HuH-7 (cell line): Measurements from ENCODE around the gene IRF3.
"Not testable (repeated sequence)": the region's sequence is repeated elsewhere in the genome, so short reads cannot be mapped to it uniquely, and the experiment has no call there.

Source experiments
- DNase-seq: peaks from one replicate; pipeline ENCODE4 v3.0.0; 2011; ENCODE audit warnings: low spot score

IRF3 gene

GRCh38 chr19:49645592-49645991 is 20.1 kb downstream of the IRF3 start:
- DNase-seq, result no peak

GRCh38 chr19:49643466-49643865 is 22.2 kb downstream of the IRF3 start:
- DNase-seq, result no peak

- no peak for DNase-seq
Observed at GRCh38 chr19:49642492-49643035, 23.1 kb downstream of the IRF3 start.

GRCh38 chr19:49641688-49642491 is 23.8 kb downstream of the IRF3 start, which contains the start of gene SCAF1:
Gene SCAF1 (plus strand): TSS chr19:49642209. CDS start chr19:49645027, 2,818 bp downstream.
- peak; percentile 94 for DNase-seq

- peak; percentile 95 for DNase-seq
Observed at GRCh38 chr19:49640113-49640898, 25.4 kb downstream of the IRF3 start, which contains the start of gene RRAS. Gene RRAS (minus strand): TSS chr19:49640143. CDS start chr19:49640098, 45 bp downstream.

- DNase-seq, result no peak
Observed at GRCh38 chr19:49639401-49640112, 26.1 kb downstream of the IRF3 start.

- peak; percentile 46 for DNase-seq
Observed at GRCh38 chr19:49637821-49638738, 27.6 kb downstream of the IRF3 start.

GRCh38 chr19:49636233-49636932 is 29.3 kb downstream of the IRF3 start:
- no peak for DNase-seq

- no peak for DNase-seq
Observed at GRCh38 chr19:49635530-49636232, 30.0 kb downstream of the IRF3 start.

- not testable (repeated sequence) for DNase-seq
Observed at GRCh38 chr19:49633273-49633672, 32.4 kb downstream of the IRF3 start.

GRCh38 chr19:49632576-49632975 is 33.1 kb downstream of the IRF3 start:
- no peak for DNase-seq

- DNase-seq, result no peak
Observed at GRCh38 chr19:49631610-49632192, 34.0 kb downstream of the IRF3 start.

GRCh38 chr19:49631014-49631588 is 34.6 kb downstream of the IRF3 start:
- no peak for DNase-seq

GRCh38 chr19:49629659-49630058 is 36.0 kb downstream of the IRF3 start:
- no peak for DNase-seq

GRCh38 chr19:49626226-49626625 is 39.4 kb downstream of the IRF3 start:
- no peak for DNase-seq

GRCh38 chr19:49624967-49625910 is 40.4 kb downstream of the IRF3 start:
- no peak for DNase-seq

- not testable (repeated sequence) for DNase-seq
Observed at GRCh38 chr19:49617860-49618259, 47.8 kb downstream of the IRF3 start.

GRCh38 chr19:49616945-49617344 is 48.7 kb downstream of the IRF3 start:
- no peak for DNase-seq
